Transverse colon (tissue), 4 donors: ENCODE measurements around the gene TRIB2. TPM values are rescaled to one million over a fixed set of nuclear protein-coding genes. Genes with fewer than 3 reads are reported as not detected.

ENCODE experiments used
- DNase-seq: peaks from one replicate; pipeline ENCODE4 v3.0.0-alpha.2; 2019
- H3K27ac ChIP-seq, 4 donors: fragments of 200-600 bp; sonication (generic); 2 replicates each; pipeline ENCODE4 v1.5.1; 2016 to 2018; ENCODE audit warnings: inconsistent platforms in 4 of 4
- H3K27me3 ChIP-seq: fragments of 200-600 bp; sonication (generic); 2 replicates; pipeline ENCODE4 v1.5.1; 2017; ENCODE audit warnings: inconsistent platforms
- H3K36me3 ChIP-seq, 4 donors: fragments of 200-600 bp; sonication (generic); 2 replicates each; pipeline ENCODE4 v1.5.1; 2017 to 2019; ENCODE audit warnings: inconsistent platforms in 4 of 4
- H3K4me1 ChIP-seq, 4 donors: fragments of 200-600 bp; sonication (generic); 2 replicates each; pipeline ENCODE4 v1.5.1; 2017 to 2020; ENCODE audit warnings: inconsistent platforms in 4 of 4
- H3K4me3 ChIP-seq, 4 donors: fragments of 200-600 bp; sonication (generic); 1 replicate in 1 of 4; 2 replicates in 3 of 4; pipeline versions ENCODE4 v1.5.1 to v1.6.1; 2017 to 2019; ENCODE audit warnings: inconsistent platforms in 4 of 4
- H3K9me3 ChIP-seq, 2 donors: fragments of 200-600 bp; sonication (generic); 2 replicates each; pipeline ENCODE4 v1.5.1; 2017 to 2019; ENCODE audit warnings: inconsistent platforms in 2 of 2
- EP300 ChIP-seq: sonication (generic); formaldehyde crosslinking; IDR thresholded peaks from one replicate; pipeline ENCODE4 v1.6.1; 2017; ENCODE audit warnings: antibody characterized with exemption, low read depth
- POLR2A ChIP-seq: fragments of 450-650 bp; IDR thresholded peaks from one replicate; pipeline ENCODE4 v1.6.1; 2016; ENCODE audit warnings: antibody characterized with exemption, mild to moderate bottlenecking, moderate library complexity
- POLR2AphosphoS5 ChIP-seq, 3 donors: sonication (generic); formaldehyde crosslinking; IDR thresholded peaks; one replicate each; pipeline ENCODE4 v1.6.1; 2016; ENCODE audit warnings: antibody characterized with exemption in 3 of 3
- WGBS, 2 donors: methylation state at CpG; one replicate each; pipeline ENCODE4 v1.1.5; 2018; ENCODE audit warnings: low coverage in 1 of 2; 5-methylcytosine and 5-hydroxymethylcytosine counted together
- in situ Hi-C, 4 donors: fragments of 200-750 bp; cut with MboI; loops; one replicate each; pipeline versions ENCODE4 v1.15.0 to v1.15.1; 2017; ENCODE audit warnings: low sequenced_read_pairs in 3 of 4, low pct_ligation_motif_present in 1 of 4, low pct_unique_long_range_greater_than_20kb in 1 of 4
- intact Hi-C: fragments of 100-400 bp; cut with DNase I; formaldehyde crosslinking; loops from one replicate; pipeline ENCODE4 v1.15.1; 2023; ENCODE audit warnings: low total_unique reads
- total RNA-seq, 4 donors: library from RNA; depleted of rRNA; stranded (reverse); fragments of >200 nt; gene quantifications; one replicate each; pipeline ENCODE4 v1.1.0, GENCODE V29; 2016
- TF ChIP-seq, protein P1 (sequence below), 5 experiments: fragments of 200-600 bp in 3 of 5; fragments of 450-650 bp in 2 of 5; sonication (generic) in 3 of 5; IDR thresholded peaks; 1 replicate in 2 of 5; 2 replicates in 3 of 5; pipeline ENCODE4 v1.5.1; 2016 to 2017; ENCODE audit warnings: antibody characterized with exemption in 5 of 5, inconsistent platforms in 3 of 5, mild to moderate bottlenecking in 2 of 5, moderate library complexity in 1 of 5

The TRIB2 gene
- total RNA-seq, 4 donors from 2014 or later = 14.2 to 109 (median 36.1) TPM

DNA sequence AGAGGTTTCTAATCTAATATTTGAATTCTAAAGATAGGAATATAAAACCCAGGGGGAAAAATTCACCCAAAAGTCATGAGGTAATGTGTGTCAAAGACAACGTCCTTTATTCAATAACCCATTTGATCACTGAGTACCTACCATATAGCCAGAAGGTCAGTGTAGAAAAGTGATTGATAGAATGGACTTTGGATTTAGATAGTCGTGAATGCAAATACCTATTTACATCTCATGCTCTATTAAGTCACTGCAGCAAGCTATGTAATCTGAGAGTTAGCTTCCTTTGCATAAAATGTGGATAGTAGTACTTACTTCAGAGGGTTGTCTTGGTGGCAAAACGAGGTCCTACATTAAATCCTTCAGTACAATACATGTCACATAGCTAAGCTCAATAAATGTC lies 27.8 kb upstream of the TRIB2 start:
- no peaks in the 10 kb centered on the region for H3K36me3 ChIP-seq
- DNase-seq = no peak
- intact Hi-C loops (no loop called here), in situ Hi-C loops (no loop called here)
- TF ChIP-seq, protein P1, sequence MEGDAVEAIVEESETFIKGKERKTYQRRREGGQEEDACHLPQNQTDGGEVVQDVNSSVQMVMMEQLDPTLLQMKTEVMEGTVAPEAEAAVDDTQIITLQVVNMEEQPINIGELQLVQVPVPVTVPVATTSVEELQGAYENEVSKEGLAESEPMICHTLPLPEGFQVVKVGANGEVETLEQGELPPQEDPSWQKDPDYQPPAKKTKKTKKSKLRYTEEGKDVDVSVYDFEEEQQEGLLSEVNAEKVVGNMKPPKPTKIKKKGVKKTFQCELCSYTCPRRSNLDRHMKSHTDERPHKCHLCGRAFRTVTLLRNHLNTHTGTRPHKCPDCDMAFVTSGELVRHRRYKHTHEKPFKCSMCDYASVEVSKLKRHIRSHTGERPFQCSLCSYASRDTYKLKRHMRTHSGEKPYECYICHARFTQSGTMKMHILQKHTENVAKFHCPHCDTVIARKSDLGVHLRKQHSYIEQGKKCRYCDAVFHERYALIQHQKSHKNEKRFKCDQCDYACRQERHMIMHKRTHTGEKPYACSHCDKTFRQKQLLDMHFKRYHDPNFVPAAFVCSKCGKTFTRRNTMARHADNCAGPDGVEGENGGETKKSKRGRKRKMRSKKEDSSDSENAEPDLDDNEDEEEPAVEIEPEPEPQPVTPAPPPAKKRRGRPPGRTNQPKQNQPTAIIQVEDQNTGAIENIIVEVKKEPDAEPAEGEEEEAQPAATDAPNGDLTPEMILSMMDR (IDR thresholded peaks at IDR 0.05) = no peak
- TF ChIP-seq POLR2AphosphoS5 (IDR thresholded peaks at IDR 0.05) (no peak), EP300 (no peak), POLR2A (no peak)
- H3K27me3 ChIP-seq = no peaks in the 10 kb centered on the region
- no peak overlapping the region for H3K4me3 ChIP-seq
- no peaks in the 10 kb centered on the region for H3K9me3 ChIP-seq
- H3K4me1 ChIP-seq = peaks cover 0 to 12% (median 0%) of the 10 kb centered on the region in 4 donors
- 38 to 44% methylated on average over 3 of the region's 3 CpGs for WGBS, 2 donors
- no peak overlapping the region for H3K27ac ChIP-seq

DNA sequence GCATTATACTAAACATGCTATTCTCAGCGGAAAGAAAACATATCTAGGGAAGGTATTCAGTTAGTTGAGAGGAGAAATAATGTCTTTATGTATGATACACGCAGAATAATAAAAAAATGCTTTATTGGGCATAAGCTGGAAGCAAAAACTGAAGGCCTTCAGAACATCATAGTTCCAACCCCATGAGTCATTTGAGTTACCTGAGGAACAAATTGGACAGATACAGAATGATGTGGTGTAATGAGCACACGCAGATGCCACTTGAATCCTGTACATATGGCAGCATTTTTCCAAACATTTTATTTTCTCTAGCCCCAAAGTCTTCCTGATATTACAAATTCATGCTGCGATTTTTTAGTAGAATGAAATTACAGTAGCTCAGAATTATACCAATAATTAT lies 23.2 kb upstream of the TRIB2 start:
- Histone ChIP-seq H3K4me1 (no peaks in the 10 kb centered on the region), H3K27ac (no peak overlapping the region), H3K4me3 (no peak overlapping the region), H3K27me3 (no peaks in the 10 kb centered on the region), H3K36me3 (no peaks in the 10 kb centered on the region), H3K9me3 (no peaks in the 10 kb centered on the region)
- no peak for TF ChIP-seq POLR2A
- no peak for TF ChIP-seq POLR2AphosphoS5 (IDR thresholded peaks at IDR 0.05)
- TF ChIP-seq EP300 = no peak
- TF ChIP-seq, protein P1 (IDR thresholded peaks at IDR 0.05) = no peak
- intact Hi-C loops (no loop called here), in situ Hi-C loops (no loop called here)
- DNase-seq = no peak
- WGBS, 2 donors = 81 to 92% methylated on average over 4 of the region's 4 CpGs

DNA sequence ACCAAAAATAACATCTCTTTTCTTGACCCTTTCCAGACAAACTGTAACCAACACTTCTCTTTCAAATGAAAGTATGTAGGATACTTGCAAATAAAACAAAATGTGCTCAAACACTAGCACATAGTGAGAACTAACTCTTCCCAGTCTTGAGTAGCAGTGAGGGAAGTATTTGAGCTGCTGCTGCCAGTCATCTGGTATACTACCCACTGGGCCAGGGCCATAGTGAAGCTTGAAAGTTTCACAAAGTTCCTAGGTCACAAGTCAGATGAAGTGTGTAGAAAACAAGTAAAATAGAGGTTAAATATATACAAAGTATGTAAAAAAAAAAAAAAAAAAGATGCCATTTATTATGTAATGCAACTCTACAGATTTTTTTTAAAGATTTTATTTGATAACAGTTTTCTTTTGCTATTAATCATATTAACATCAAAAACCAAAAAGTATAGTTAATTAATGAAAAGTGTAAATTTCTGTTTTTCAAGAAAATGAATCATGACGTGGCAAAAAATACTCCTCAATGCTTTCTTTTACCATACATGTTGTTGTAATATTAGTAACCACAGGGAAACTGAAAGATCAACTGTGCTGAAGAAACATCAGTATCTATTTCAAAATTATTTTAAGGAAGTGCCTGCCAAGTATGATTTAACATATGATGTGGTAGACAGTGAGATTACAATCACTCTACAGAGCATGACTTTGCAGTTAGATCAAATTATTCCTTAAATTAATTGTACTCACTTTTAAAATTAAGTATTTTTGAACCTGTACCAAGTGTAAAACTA lies 21.6 kb upstream of the TRIB2 start:
- Histone ChIP-seq H3K4me3 (no peak overlapping the region), H3K36me3 (no peaks in the 10 kb centered on the region), H3K27me3 (no peaks in the 10 kb centered on the region), H3K4me1 (no peaks in the 10 kb centered on the region), H3K27ac (no peak overlapping the region), H3K9me3 (no peaks in the 10 kb centered on the region)
- DNase-seq = no peak
- in situ Hi-C loops (no loop called here), intact Hi-C loops (no loop called here)
- 74 to 75% methylated on average over 1 of the region's 1 CpG for WGBS, 2 donors
- TF ChIP-seq POLR2AphosphoS5 (IDR thresholded peaks at IDR 0.05) (no peak), EP300 (no peak), POLR2A (no peak)
- TF ChIP-seq, protein P1 (IDR thresholded peaks at IDR 0.05) = no peak

DNA sequence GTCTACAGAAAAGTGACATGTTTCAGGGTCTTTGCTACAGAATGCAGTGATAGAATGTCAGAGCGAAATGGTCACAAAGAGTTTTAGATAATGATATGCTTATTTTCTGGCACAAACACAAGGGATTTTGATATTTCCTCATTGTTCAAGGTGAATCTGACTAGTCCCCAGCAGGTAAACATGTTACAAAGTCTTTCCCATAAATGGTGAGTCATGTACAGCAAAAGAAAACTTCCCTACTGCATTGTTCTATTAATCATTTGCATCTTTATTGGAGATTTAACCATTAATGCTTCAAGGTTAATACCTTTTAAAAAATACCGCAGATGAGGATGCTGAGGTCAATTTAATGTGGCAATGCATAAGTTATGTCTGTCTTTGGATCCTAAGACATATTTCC lies 19.1 kb upstream of the TRIB2 start:
- no peak for DNase-seq
- Histone ChIP-seq H3K4me3 (no peak overlapping the region), H3K27ac (no peak overlapping the region), H3K27me3 (no peaks in the 10 kb centered on the region), H3K36me3 (no peaks in the 10 kb centered on the region), H3K4me1 (no peaks in the 10 kb centered on the region), H3K9me3 (no peaks in the 10 kb centered on the region)
- WGBS, 2 donors = 84 to 95% methylated on average over 2 of the region's 2 CpGs
- intact Hi-C loops (no loop called here), in situ Hi-C loops (no loop called here)
- TF ChIP-seq, protein P1 (IDR thresholded peaks at IDR 0.05) = no peak
- TF ChIP-seq POLR2A (no peak), EP300 (no peak), POLR2AphosphoS5 (IDR thresholded peaks at IDR 0.05) (no peak)
